Fibroblast of gingiva (primary cell): ENCODE results near the gene C1orf35.

Experiments
- DNase-seq: peaks from one replicate; pipeline ENCODE4 v3.0.0-alpha.2; 2011; ENCODE audit warnings: low read depth

Gene C1orf35

GRCh38 chr1:228094432-228095016 is 8.6 kb downstream of the C1orf35 start:
- no peak for DNase-seq

DNA sequence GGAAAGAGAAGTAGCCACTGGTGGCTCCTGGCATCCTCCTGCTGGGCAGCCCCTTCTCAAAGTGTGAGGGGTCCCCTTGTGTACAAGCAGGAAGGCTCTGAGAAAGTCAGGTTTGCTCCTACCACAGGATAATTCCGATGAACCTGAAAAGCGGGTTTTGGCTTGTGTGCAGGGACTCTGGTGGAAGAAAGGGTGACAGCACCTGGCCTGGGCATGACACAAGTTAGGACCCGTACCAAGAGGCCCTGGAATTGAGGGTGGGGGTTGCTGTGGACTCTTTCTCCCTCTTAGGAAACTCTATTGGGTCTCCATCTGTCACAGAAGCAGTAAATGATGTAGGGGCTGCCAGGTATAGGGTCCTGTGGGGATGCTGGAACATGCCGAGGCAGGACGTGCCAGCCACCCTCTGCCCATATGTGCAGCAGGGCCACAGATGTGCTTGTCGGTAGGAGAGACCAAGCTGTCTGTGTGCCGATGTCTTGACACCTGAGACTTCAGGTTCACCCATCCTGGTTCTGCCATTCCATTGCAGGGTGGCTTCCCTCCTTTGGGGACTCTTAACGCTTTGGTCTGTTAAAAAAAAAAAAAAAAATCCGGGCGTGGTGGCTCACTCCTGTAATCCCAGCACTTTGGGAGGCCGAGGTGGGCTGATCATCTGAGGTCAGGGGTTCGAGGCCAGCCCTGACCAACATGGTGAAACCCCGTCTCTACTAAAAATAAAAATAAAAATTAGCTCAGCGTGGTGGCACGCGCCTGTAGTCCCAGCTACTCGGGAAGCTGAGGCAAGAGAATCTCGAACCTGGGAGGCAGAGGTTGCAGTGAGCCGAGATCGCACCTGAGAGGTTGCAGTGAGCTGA is 9.8 kb downstream of the C1orf35 start:
- DNase-seq, result no peak

GRCh38 chr1:228092342-228093049 is 10.6 kb downstream of the C1orf35 start:
- no peak for DNase-seq

DNA sequence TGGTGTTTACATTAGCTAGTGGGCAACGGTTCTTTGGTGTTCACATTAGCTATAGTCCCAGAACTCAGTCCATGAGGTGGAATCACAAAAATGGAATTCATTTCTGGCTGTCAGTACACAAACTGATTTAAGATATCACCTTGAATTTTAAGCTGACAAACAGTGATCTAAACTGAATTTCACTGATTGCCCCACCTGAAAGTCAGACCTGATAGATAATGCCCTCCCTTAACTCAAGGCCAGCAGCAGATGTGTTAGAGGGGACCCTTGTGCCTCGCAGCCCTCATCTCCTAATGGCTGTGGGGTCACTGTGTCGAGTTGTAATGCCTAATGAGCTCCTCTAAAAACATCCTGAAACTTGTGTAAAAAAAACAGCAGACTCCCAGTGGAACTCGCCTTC is 12.0 kb downstream of the C1orf35 start:
- no peak for DNase-seq

DNA sequence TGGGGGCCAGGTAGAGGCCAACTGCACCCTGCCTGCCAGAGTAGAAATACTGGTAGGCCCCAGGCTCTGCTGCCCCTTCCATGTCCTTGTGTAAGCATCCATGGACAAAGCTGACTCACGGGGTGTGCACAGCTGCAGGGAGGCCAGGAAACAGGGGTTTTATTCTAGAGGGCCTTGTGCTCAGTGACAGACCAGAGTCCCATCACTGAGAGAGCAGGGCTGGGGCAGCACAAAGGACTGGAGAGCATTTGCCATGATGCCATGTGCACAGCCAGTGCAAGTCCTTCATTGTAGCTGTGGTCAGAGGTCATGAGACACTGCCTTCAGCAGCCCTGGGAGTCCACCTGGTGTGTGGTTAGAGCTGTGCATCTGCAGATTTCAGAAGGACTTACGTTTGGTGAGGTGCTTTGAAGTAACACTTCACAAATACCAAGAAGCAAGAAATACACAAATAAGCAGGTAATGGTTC is 12.5 kb downstream of the C1orf35 start:
- DNase-seq, result no peak

- DNase-seq, result no peak
These were observed 13.4 kb downstream of the C1orf35 start for GRCh38 chr1:228089519-228090380.

DNA sequence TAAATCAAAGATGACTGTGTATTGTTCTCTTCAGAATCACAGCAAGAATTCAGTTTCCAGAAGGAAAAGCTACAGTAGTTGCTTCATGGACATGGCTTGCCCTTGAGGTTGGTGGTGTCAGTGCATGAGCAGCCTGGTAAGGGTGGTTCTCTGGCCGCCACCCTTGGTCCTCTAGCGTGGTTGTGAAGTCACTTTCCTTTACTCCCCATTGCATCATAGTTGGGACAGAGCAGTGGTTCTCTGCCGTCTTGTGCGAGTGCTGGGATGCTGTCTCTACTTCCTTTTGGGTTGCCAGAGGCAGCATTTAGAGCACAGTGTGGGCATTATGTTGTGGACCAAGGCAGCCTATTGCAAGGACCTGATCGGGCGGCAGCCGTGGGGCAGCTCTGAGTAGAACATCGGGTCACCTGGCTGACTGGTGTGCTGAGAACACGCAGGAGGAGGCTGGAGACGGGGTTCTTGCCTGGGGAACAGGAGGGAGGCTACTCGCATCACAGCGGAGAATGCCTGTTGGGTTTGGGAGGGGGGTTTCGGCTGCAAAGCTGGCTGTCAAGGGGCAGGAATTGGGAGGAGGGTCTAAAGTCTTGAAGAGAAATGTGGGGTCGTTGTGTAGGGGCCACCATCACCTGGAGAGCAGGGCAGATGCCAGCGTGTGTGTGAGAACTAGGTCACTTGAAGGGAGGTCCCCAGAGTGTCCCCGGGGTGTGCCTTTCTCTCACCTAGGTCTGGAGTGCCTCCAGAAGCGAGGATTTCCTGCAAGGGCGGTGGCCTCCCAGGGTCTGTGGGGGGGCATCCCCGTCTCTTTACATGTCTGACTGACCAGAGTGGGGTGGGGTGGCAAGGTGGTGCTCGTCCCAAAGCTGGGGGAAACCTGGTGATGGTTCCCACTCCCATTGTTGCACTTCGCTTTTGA is 14.3 kb downstream of the C1orf35 start:
- DNase-seq, result peak; percentile 42

GRCh38 chr1:228087771-228088251 is 15.3 kb downstream of the C1orf35 start:
- DNase-seq, result peak; percentile 58

GRCh38 chr1:228085287-228085951 is 17.7 kb downstream of the C1orf35 start:
- DNase-seq, result peak; percentile 70

GRCh38 chr1:228084797-228085196 is 18.3 kb downstream of the C1orf35 start:
- DNase-seq, result no peak

DNA sequence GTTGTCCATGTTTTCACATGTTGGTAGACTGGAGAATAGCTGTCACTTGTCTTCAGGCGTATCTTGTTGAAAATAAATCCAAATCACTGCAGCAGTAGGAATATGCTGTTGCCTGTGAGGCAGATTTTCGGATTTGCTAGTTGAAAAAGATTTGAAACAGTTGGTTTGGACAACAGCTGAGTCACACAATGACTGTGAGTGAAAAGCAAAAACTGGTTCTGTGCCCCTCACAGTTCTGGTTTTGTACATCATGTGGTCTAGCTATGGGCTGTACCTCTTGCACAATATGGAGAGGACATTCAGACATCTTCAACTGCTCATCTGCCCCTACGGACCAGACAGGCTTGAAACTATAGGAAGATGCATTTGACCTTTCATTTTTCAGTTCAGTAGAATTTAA is 18.8 kb downstream of the C1orf35 start:
- DNase-seq, result peak; percentile 84

- no peak for DNase-seq
These were observed 19.2 kb downstream of the C1orf35 start for GRCh38 chr1:228083871-228084278.

- DNase-seq, result peak; percentile 52
These were observed 19.9 kb downstream of the C1orf35 start for GRCh38 chr1:228082918-228083870.

GRCh38 chr1:228082214-228082917 is 20.8 kb downstream of the C1orf35 start, which contains the start of gene ARF1:
ARF1 (plus strand) TSS chr1:228082708; CDS start chr1:228097115, 14,407 bp downstream.
- DNase-seq, result peak; percentile 90

DNA sequence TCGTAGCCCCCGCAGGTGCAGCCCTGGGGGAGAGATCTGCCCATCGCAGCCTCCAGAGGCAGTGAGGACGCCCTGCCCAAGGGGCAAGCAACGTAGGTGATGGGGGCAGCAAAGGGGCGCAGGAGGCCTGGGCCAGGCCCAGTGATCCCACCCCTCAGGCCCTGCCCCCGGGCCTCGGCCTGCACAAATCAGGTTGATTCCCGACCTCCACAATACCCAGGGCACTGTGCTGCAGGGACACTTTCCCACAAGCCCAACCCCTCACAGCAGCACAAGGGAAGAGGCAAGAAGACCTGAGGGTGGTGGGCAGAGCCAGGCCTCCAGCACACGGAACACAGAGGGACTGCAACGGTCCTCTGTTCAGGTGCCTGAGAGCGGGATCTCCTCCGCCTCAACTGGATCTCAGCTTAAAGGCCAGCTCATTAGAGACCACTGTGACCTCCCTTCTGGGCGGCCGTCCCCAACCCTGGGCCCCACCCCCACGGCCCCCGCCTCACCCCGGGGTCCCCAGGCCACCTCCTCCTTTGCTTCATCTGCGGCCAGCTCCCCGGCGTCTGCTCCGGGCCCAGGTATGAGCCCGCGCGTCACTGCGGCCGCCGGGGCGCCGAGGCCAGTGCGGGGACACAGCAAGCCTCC is 21.4 kb downstream of the C1orf35 start:
- DNase-seq, result no peak

DNA sequence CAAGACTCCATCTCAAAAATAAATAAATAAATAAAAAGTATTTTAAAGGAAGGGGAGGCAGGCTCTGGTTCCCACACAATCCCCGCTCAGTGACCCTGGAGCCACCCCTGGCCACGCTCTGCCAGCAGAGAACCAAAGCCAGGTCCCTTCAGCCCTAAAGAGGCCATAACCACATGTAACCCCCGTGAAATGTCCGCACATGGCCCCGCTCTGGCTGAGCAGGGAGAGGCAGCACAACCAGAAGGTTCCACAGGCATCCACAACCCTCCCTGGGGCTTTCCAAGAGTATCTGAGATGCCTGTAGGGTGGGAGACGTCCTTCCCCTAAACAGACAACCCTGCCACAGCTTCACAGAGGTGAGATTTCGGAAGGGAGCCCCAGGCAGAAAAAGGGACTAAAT is 22.0 kb downstream of the C1orf35 start:
- DNase-seq, result no peak

DNA sequence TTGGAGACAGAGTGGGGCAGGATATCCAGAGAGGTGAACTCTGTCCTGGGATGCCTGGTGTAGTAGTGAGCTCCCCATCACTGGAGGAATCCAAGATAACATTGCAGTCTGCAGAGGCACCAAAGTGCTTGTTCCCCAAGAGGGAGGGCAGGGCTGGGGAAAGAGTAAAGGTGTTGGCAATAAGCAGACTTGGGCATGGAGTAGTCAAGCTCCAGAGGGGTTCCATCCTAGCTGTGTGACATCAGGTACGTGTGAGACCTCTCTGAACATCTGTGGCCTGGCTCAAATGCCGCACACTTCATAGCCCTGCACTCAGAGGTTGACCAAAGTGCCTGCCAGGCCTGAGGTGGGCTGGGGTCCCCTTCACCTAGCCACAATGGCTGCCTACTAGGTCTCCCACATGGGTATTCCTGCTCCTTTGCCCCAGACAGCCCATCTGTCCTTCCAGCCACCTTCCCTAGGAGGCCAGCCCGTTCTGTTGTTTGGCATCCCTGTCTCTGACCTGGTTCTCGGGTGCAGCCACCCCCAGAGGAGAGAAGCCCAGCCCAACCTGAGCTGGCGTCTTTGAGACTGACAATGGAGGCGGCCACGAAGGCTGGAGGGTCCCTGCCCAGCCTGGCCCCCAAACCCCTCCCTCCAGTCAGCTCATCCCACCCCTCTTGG is 23.4 kb downstream of the C1orf35 start:
- no peak for DNase-seq
